Sciatic nerve (tissue), 2 donors: ENCODE measurements around the gene SNIP1. TPM values are rescaled to one million over a fixed set of nuclear protein-coding genes. Genes with fewer than 3 reads are reported as not detected.
A peak's percentile ranks its signal among the peaks of the same experiment; 100 is the strongest.
"Not testable (repeated sequence)": the region's sequence is repeated elsewhere in the genome, so short reads cannot be mapped to it uniquely, and the experiment has no call there.

ENCODE experiments used
- ATAC-seq: fragments of 200-7000 bp; cut with Tn5 transposase; one replicate; pipeline ENCODE4 v1.9.1; 2020; ENCODE audit warnings: mild to moderate bottlenecking, moderate library complexity
- DNase-seq: peaks from one replicate; pipeline ENCODE4 v3.0.0-alpha.2; 2020; ENCODE audit warnings: low spot score
- intact Hi-C: fragments of 100-400 bp; cut with DNase I; formaldehyde crosslinking; loops from one replicate; pipeline ENCODE4 v1.14.2; 2022
- total RNA-seq: library from RNA; stranded (reverse); fragmentation: NEBNext Ultra II Directional; extraction: Animal tissue kit (Norgen Biotek cat#: 25700); gene quantifications from one replicate; pipeline ENCODE4 v1.2.1, GENCODE V29; 2021
- donor health status: DM: no; HTN: no; CAD: no.
- donor health status: DM: no; HTN: no; CAD: no.

SNIP1 gene
- total RNA-seq, 1 donor from 2014 or later = 17.3 TPM

GRCh38 chr1:37517569-37517968 is 36.5 kb downstream of the SNIP1 start:
- DNase-seq (no peak), ATAC-seq (no peak)
- intact Hi-C loops = no loop called here

- ATAC-seq = no peak
- DNase-seq = no peak
- intact Hi-C loops = no loop called here
Measured at GRCh38 chr1:37515185-37516034, 38.7 kb downstream of the SNIP1 start.

GRCh38 chr1:37514350-37515184 is 39.5 kb downstream of the SNIP1 start, which contains the start of gene MEAF6:
Gene MEAF6 (minus strand): TSS chr1:37514766. CDS start chr1:37514746, 20 bp downstream.
- DNase-seq (peak; percentile 88), ATAC-seq (peak; percentile 98)
- intact Hi-C loops = no loop called here

GRCh38 chr1:37513795-37514349 is 40.2 kb downstream of the SNIP1 start:
- intact Hi-C loops = no loop called here
- ATAC-seq = peak; percentile 37
- DNase-seq = no peak

GRCh38 chr1:37509181-37509580 is 44.9 kb downstream of the SNIP1 start:
- ATAC-seq (no peak), DNase-seq (no peak)
- intact Hi-C loops = no loop called here

- DNase-seq = no peak
- no peak for ATAC-seq
- intact Hi-C loops = no loop called here
Measured at GRCh38 chr1:37506740-37507139, 47.4 kb downstream of the SNIP1 start.

- intact Hi-C loops, DNase-seq, ATAC-seq: not testable (repeated sequence)
Measured at GRCh38 chr1:37502791-37503190, 51.3 kb downstream of the SNIP1 start.

- DNase-seq (no peak), ATAC-seq (no peak)
- intact Hi-C loops = no loop called here
Measured at GRCh38 chr1:37502104-37502503, 52.0 kb downstream of the SNIP1 start.

- intact Hi-C loops = no loop called here
- no peak for DNase-seq
Measured at GRCh38 chr1:37501661-37502060, 52.4 kb downstream of the SNIP1 start.

GRCh38 chr1:37498872-37499617 is 55.0 kb downstream of the SNIP1 start:
- intact Hi-C loops = no loop called here
- DNase-seq (no peak), ATAC-seq (no peak)

More at GRCh38 chr1:37501661-37502060, 52.4 kb downstream of the SNIP1 start:
- no peak for ATAC-seq

- intact Hi-C loops = no loop called here
- ATAC-seq = no peak
- no peak for DNase-seq
Measured at GRCh38 chr1:37497832-37498231, 56.3 kb downstream of the SNIP1 start.

- intact Hi-C loops = no loop called here
- DNase-seq (no peak), ATAC-seq (no peak)
Measured at GRCh38 chr1:37495875-37496274, 58.2 kb downstream of the SNIP1 start.

GRCh38 chr1:37493336-37494098 is 60.6 kb downstream of the SNIP1 start:
- ATAC-seq (no peak), DNase-seq (no peak)
- intact Hi-C loops = no loop called here

GRCh38 chr1:37487619-37487984 is 66.5 kb downstream of the SNIP1 start:
- DNase-seq (no peak), ATAC-seq (no peak)
- intact Hi-C loops = no loop called here

- ATAC-seq = peak; percentile 82
- intact Hi-C loops = no loop called here
- peak; percentile 88 for DNase-seq
Measured at GRCh38 chr1:37486680-37487618, 67.1 kb downstream of the SNIP1 start.

GRCh38 chr1:37485902-37486679 is 68.0 kb downstream of the SNIP1 start:
- no peak for DNase-seq

More at GRCh38 chr1:37485902-37486679, 68.0 kb downstream of the SNIP1 start:
- no peak for ATAC-seq
- intact Hi-C loops = no loop called here
